ENCODE results near the gene SLC51A. TPM values are rescaled to one million over a fixed set of nuclear protein-coding genes. Genes with fewer than 3 reads are reported as not detected.
A peak's percentile ranks its signal among the peaks of the same experiment; 100 is the strongest.

Gene SLC51A
- total and polyA plus RNA-seq, 2 of the 13 experiments (the other 11 are each of a cell fraction or from before 2014, with no cell fraction given): 4.3 to 48.8 TPM

DNA sequence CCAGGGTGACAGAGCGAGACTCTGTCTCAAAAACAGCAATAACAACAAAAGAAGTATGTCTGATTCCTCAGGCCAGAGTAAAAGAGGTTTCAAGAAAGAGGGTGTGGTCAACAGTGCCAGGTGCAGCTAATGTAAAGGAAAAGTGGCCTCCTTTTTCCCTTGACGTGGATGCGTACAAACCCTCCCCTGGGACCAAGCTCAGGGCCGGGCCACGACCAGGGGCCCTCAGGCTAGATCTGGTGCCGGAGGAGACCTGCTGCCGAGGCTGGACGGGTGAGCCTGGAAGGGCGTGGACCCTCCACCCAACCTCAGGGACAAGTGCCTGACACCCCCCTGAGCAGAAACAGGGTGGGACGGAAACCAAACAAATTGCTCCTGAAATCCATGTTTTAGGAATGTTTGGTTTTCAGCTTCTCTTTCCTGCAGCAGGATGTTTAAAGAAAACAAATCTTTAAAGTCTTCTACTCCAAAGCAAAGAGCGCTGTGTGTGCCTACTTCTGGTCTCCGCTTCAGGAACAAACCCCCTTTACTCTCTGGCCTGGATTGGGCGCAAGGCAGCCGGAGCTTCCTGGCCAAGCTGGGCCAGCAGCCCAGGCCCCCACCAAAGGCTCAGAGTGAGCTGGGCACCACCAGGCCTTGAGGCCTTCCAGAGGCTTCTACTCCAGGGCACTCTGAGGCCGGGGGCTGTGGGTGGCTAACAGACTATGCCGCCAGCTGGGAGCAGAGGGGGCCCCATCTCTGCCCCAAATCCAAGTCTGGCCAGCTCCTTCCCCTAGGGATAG, 26.6 kb upstream of the SLC51A start (continued):
- TF ChIP-seq, protein P1, sequence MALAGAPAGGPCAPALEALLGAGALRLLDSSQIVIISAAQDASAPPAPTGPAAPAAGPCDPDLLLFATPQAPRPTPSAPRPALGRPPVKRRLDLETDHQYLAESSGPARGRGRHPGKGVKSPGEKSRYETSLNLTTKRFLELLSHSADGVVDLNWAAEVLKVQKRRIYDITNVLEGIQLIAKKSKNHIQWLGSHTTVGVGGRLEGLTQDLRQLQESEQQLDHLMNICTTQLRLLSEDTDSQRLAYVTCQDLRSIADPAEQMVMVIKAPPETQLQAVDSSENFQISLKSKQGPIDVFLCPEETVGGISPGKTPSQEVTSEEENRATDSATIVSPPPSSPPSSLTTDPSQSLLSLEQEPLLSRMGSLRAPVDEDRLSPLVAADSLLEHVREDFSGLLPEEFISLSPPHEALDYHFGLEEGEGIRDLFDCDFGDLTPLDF (CRISPR knock-in tag; IDR thresholded peaks at IDR 0.05): no peak
- TF ChIP-seq FOSL2 (CRISPR knock-in tag; IDR thresholded peaks at IDR 0.05) (no peak), ARNT (IDR thresholded peaks at IDR 0.05) (no peak), CC2D1A (CRISPR knock-in tag; IDR thresholded peaks at IDR 0.05) (no peak), SIX1 (CRISPR knock-in tag; IDR thresholded peaks at IDR 0.05; ENCODE audit: borderline replicate concordance) (no peak), SOX5 (CRISPR knock-in tag; IDR thresholded peaks at IDR 0.05; ENCODE audit: borderline replicate concordance) (no peak), SMYD3 (CRISPR knock-in tag; IDR thresholded peaks at IDR 0.05) (no peak), NFYB (CRISPR knock-in tag; IDR thresholded peaks at IDR 0.05) (no peak), ZNF451 (CRISPR knock-in tag; IDR thresholded peaks at IDR 0.05) (no peak), ELF3 (CRISPR knock-in tag; IDR thresholded peaks at IDR 0.05) (0 out of 2 replicates have a peak, but pooled peaks have one; percentile 40), ZNF317 (CRISPR knock-in tag; IDR thresholded peaks at IDR 0.05) (no peak), NFRKB (IDR thresholded peaks at IDR 0.05) (no peak), GLI4 (CRISPR knock-in tag; IDR thresholded peaks at IDR 0.05; ENCODE audit: borderline replicate concordance) (no peak), RNF2 (conservative IDR thresholded peaks at IDR 0.05; ENCODE audit: low read depth) (no peak), SALL1 (CRISPR knock-in tag; IDR thresholded peaks at IDR 0.05) (peak; percentile 15; the same call in 1 of the 2 replicates), KDM2A (CRISPR knock-in tag; IDR thresholded peaks at IDR 0.05; ENCODE audit: borderline replicate concordance, low read depth) (no peak), HNRNPK (IDR thresholded peaks at IDR 0.05; ENCODE audit: low read depth, low read length, poor library complexity, severe bottlenecking) (no peak), ZNF143 (CRISPR knock-in tag; IDR thresholded peaks at IDR 0.05) (no peak), HNRNPUL1 (IDR thresholded peaks at IDR 0.05; ENCODE audit: low read depth, low read length) (no peak), KLF6 (CRISPR knock-in tag; IDR thresholded peaks at IDR 0.05) (no peak), NAIF1 (CRISPR knock-in tag; IDR thresholded peaks at IDR 0.05; ENCODE audit: borderline replicate concordance) (no peak)
- TF ChIP-seq, protein P2, sequence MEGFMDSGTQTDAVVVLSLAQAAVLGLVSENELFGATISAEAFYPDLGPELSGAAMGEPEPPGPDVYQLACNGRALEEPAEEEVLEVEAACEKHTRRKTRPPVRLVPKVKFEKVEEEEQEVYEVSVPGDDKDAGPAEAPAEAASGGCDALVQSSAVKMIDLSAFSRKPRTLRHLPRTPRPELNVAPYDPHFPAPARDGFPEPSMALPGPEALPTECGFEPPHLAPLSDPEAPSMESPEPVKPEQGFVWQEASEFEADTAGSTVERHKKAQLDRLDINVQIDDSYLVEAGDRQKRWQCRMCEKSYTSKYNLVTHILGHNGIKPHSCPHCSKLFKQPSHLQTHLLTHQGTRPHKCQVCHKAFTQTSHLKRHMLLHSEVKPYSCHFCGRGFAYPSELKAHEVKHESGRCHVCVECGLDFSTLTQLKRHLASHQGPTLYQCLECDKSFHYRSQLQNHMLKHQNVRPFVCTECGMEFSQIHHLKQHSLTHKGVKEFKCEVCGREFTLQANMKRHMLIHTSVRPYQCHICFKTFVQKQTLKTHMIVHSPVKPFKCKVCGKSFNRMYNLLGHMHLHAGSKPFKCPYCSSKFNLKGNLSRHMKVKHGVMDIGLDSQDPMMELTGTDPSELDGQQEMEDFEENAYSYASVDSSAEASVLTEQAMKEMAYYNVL (CRISPR knock-in tag; IDR thresholded peaks at IDR 0.05; ENCODE audit: borderline replicate concordance): peak; percentile 59
- TF ChIP-seq, protein P3, sequence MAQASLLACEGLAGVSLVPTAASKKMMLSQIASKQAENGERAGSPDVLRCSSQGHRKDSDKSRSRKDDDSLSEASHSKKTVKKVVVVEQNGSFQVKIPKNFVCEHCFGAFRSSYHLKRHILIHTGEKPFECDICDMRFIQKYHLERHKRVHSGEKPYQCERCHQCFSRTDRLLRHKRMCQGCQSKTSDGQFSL (CRISPR knock-in tag; IDR thresholded peaks at IDR 0.05): no peak
- TF ChIP-seq, protein P4, sequence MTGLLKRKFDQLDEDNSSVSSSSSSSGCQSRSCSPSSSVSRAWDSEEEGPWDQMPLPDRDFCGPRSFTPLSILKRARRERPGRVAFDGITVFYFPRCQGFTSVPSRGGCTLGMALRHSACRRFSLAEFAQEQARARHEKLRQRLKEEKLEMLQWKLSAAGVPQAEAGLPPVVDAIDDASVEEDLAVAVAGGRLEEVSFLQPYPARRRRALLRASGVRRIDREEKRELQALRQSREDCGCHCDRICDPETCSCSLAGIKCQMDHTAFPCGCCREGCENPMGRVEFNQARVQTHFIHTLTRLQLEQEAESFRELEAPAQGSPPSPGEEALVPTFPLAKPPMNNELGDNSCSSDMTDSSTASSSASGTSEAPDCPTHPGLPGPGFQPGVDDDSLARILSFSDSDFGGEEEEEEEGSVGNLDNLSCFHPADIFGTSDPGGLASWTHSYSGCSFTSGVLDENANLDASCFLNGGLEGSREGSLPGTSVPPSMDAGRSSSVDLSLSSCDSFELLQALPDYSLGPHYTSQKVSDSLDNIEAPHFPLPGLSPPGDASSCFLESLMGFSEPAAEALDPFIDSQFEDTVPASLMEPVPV (CRISPR knock-in tag; IDR thresholded peaks at IDR 0.05): no peak
